NB4 (cell line): ENCODE results near the gene TMEM123.

Experiments
- DNase-seq: peaks from one replicate; pipeline ENCODE4 v3.0.0; 2010; ENCODE audit warnings: low read depth
- H3K4me3 ChIP-seq: one replicate; pipeline ENCODE4 v1.5.1; 2011; ENCODE audit warnings: mild to moderate bottlenecking, low read depth, low read length, moderate library complexity
- MAX ChIP-seq: IDR thresholded peaks from 2 replicates; pipeline ENCODE4 v1.6.1; 2011; ENCODE audit warnings: low read depth, low read length
- MYC ChIP-seq: IDR thresholded peaks from 2 replicates; pipeline ENCODE4 v1.6.1; 2011; ENCODE audit warnings: low read depth, low read length
- POLR2A ChIP-seq: IDR thresholded peaks from 2 replicates; pipeline ENCODE4 v1.6.1; 2011; ENCODE audit warnings: mild to moderate bottlenecking; ENCODE audit not compliant: insufficient read length; ENCODE audit errors: extremely low read depth
- TF ChIP-seq, protein P1 (sequence below): IDR thresholded peaks from one replicate; pipeline ENCODE4 v1.5.1; 2012; ENCODE audit warnings: low read depth, low read length

Gene TMEM123

DNA sequence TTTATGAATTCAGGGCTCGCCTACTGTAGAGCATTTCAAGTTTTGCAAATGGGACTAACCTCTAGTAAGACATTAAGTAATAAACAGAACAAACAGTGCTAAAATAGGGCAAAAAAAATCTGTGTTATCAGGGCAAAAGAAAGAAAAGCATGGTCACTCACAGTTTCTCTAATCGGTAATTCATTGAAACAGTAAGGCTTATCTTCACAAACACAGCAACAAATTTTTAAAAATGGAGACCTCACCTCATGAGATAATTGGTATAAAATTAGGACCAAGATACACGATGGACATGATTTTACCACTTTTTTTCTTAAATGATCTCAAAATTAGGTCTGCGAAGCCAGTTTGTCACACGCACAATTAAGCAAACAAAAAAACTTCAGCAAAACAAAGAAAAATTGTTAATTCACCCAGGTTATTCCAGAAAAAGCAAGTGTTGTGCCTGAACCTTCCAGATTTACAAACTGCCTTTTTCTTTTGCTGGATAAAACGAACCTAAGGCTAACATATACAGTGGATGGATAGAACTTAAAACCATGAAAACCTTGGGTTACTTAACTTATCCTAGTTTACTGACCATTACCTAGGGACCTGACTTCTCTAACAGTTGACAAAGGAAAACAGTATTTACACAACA lies 1.4 kb downstream of the TMEM123 start:
- no peak for DNase-seq
- TF ChIP-seq, protein P1, sequence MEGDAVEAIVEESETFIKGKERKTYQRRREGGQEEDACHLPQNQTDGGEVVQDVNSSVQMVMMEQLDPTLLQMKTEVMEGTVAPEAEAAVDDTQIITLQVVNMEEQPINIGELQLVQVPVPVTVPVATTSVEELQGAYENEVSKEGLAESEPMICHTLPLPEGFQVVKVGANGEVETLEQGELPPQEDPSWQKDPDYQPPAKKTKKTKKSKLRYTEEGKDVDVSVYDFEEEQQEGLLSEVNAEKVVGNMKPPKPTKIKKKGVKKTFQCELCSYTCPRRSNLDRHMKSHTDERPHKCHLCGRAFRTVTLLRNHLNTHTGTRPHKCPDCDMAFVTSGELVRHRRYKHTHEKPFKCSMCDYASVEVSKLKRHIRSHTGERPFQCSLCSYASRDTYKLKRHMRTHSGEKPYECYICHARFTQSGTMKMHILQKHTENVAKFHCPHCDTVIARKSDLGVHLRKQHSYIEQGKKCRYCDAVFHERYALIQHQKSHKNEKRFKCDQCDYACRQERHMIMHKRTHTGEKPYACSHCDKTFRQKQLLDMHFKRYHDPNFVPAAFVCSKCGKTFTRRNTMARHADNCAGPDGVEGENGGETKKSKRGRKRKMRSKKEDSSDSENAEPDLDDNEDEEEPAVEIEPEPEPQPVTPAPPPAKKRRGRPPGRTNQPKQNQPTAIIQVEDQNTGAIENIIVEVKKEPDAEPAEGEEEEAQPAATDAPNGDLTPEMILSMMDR = no peak
- peak overlapping the region; percentile 79 for H3K4me3 ChIP-seq

- TF ChIP-seq MAX (no peak), POLR2A (no peak)
- TF ChIP-seq, protein P1 = no peak
- peak overlapping the region; percentile 79 for H3K4me3 ChIP-seq
- DNase-seq = no peak
Measured at GRCh38 chr11:102449651-102450570, 2.7 kb downstream of the TMEM123 start.

GRCh38 chr11:102448869-102449224 lies 3.7 kb downstream of the TMEM123 start:
- peak overlapping the region; percentile 79 for H3K4me3 ChIP-seq
- peak; percentile 85 for DNase-seq
- TF ChIP-seq MYC (no peak), POLR2A (no peak), MAX (no peak)
- TF ChIP-seq, protein P1 = no peak

DNA sequence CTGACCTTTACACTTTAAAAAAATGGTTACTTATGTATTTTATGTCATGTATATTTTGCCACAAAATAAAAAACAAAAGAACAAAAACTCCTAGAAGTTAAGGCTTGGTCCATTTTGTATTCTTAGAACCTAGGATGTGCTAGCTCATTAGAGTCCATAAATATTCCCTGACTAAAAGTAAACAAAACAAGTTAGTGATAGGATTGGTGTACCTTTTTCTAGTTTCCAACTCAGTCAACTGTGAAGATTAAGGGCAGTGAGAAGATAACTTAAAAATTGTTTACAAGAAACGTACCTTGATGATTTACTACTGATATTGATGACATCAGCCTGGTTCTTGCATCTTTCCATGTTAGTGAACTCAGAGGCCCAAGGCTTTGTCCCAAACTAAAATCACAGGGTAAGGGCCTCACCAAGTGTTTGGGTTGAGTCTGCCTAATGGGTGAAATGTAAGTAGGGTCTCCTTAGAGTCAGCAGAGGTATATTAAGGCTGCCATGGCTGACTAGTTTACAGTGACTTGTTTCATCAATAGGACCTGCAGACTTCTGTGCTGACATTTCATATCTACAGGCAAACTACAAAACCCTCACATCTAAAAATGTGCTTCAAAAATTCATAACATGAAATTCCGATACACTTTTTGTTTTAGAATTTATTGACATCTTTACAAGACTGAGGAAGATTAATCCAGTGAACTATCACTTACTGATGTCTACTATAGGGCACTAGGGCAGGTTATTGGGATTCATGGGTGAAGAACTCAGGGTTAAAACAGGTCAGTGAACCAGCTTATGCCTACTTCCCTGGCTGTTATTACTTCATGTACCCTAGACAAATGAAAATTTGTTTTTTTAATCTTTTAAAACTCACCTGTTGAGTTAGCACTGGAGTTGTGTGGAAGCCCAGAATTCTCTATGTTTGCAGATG lies 4.4 kb downstream of the TMEM123 start:
- TF ChIP-seq MYC (no peak), MAX (no peak), POLR2A (no peak)
- TF ChIP-seq, protein P1 = no peak
- DNase-seq = no peak

DNA sequence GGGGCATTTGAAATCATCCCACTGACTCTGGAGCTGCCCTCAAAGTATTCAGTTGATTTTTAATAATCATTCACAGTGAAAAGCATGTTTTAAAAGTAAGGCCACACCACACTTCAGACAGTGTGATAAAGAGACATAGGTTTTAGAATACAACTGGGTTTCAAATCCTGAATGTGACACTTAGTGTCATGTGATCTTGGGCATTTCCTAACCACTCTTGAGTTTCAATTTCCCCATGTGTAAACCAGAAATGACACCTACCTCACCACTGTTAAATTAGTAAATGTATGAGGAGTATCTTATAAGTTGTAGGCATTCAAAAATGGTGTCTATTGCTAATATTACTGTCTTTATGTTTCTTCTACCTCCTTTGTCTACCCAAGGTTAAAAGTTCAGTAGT lies 5.4 kb downstream of the TMEM123 start:
- DNase-seq = no peak
- no peak overlapping the region for H3K4me3 ChIP-seq
- TF ChIP-seq POLR2A = no peak
- TF ChIP-seq MYC = no peak
- TF ChIP-seq, protein P1 = no peak
- no peak for TF ChIP-seq MAX

More for the DNA sequence above, 4.4 kb downstream of the TMEM123 start:
- peak overlapping the region; percentile 79 for H3K4me3 ChIP-seq
